ENCODE data around the gene TRPM8. TPM values are rescaled to one million over a fixed set of nuclear protein-coding genes. Genes with fewer than 3 reads are reported as not detected.

TRPM8 gene
- total RNA-seq, 2 donors from 2014 or later, result not detected

DNA sequence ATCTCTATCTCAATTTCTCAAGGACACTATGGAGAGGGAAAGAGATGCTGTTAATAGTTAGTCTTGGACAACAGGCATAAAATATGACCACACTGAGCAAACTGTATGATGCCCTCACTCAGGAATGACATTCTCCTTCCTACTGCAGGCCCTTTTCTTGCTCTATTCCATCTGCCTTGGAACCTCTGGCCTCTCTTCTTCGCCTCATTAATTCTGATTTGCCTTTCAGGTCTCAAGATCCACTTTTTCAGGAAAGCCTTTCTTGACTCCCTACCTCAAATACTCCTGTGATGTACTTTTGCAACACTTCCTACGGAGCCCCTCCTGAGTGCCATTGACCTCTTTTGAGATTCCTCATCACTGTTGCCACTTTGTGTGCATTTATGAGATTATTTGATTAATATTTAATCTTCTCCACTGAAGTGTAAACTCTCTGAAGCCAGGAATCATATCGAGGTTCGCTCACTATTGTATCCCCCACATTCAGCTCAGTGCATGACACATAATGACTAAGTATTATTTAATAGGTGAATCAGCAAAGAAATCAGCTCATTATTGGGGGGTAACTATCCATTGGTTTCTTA lies 112.1 kb downstream of the TRPM8 start:
- H3K27ac Mint-ChIP-seq, result no peak overlapping the region
- TF ChIP-seq CTCF (conservative IDR thresholded peaks at IDR 0.05), result no peak

DNA sequence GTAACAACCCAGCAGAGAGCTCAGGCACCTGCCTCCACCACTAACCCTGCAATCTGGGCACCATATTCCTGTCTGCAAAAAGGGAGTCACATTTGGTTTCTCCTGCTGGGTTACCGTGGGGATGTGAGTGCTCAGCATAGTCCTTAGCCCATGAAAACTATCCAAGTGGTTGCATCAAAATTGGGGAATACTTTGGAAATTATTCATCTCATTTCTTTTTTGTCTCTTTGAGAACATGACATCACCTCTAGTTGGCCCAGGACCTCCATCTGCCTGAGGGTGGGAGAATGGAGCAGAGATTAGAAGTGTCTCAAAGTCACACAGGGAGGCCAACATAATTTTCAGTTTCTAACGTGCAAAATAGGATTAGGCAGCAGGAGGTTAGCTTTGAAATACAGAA lies 114.0 kb downstream of the TRPM8 start:
- Histone ChIP-seq H3K9me3 (ENCODE audit: control insufficient read depth, low read length) (no peaks in the 10 kb centered on the region), H3K9ac (ENCODE audit: extremely low read depth, low read length, poor library complexity, severe bottlenecking) (no peak overlapping the region), H3K36me3 (ENCODE audit: control insufficient read depth, insufficient read depth, low read length) (no peaks in the 10 kb centered on the region), H3K4me1 (ENCODE audit: control insufficient read depth, insufficient read depth, low read length) (no peaks in the 10 kb centered on the region), H3K27ac (ENCODE audit: low read depth, low read length) (no peak overlapping the region), H3K4me3 (ENCODE audit: low read length) (no peak overlapping the region), H3K27me3 (ENCODE audit: control insufficient read depth, insufficient read depth, low read length, poor library complexity, severe bottlenecking) (no peaks in the 10 kb centered on the region)
- TF ChIP-seq CTCF (conservative IDR thresholded peaks at IDR 0.05), result no peak
- Mint-ChIP-seq H3K9me3 (no peaks in the 10 kb centered on the region), H3K27me3 (ENCODE audit: insufficient read depth) (no peaks in the 10 kb centered on the region), H3K36me3 (ENCODE audit: low read depth) (no peaks in the 10 kb centered on the region), H3K4me3 (no peak overlapping the region), H3K4me1 (no peaks in the 10 kb centered on the region), H3K27ac (no peak overlapping the region)
- DNase-seq, result no peak
- 57 to 100% methylated on average over 1 to 2 of the region's 2 CpGs for WGBS, 2 experiments (ENCODE audit: insufficient coverage in 1 of 2, insufficient read length in 1 of 2)

More for the DNA sequence above, 112.1 kb downstream of the TRPM8 start:
- no peaks in the 10 kb centered on the region for H3K9me3 ChIP-seq (ENCODE audit: control insufficient read depth, low read length)
- DNase-seq, result no peak
- WGBS, 2 experiments (ENCODE audit: insufficient coverage in 1 of 2, insufficient read length in 1 of 2), result 98 to 100% methylated on average over 1 to 4 of the region's 4 CpGs
- no peaks in the 10 kb centered on the region for H3K27me3 ChIP-seq (ENCODE audit: control insufficient read depth, insufficient read depth, low read length, poor library complexity, severe bottlenecking)
- H3K9ac ChIP-seq (ENCODE audit: extremely low read depth, low read length, poor library complexity, severe bottlenecking), result no peak overlapping the region
- H3K9me3 Mint-ChIP-seq, result peaks cover 4% of the 10 kb centered on the region
- no peak overlapping the region for H3K4me3 Mint-ChIP-seq
- H3K4me1 ChIP-seq (ENCODE audit: control insufficient read depth, insufficient read depth, low read length), result no peaks in the 10 kb centered on the region
- no peak overlapping the region for H3K4me3 ChIP-seq (ENCODE audit: low read length)
- H3K36me3 ChIP-seq (ENCODE audit: control insufficient read depth, insufficient read depth, low read length), result no peaks in the 10 kb centered on the region
- no peak overlapping the region for H3K27ac ChIP-seq (ENCODE audit: low read depth, low read length)
- H3K27me3 Mint-ChIP-seq (ENCODE audit: insufficient read depth), result no peaks in the 10 kb centered on the region
- no peaks in the 10 kb centered on the region for H3K4me1 Mint-ChIP-seq
- H3K36me3 Mint-ChIP-seq (ENCODE audit: low read depth), result no peaks in the 10 kb centered on the region

GRCh38 chr2:234032279-234032856 lies 115.2 kb downstream of the TRPM8 start:
- Histone ChIP-seq H3K27ac (ENCODE audit: low read depth, low read length) (no peak overlapping the region), H3K4me1 (ENCODE audit: control insufficient read depth, insufficient read depth, low read length) (no peaks in the 10 kb centered on the region), H3K27me3 (ENCODE audit: control insufficient read depth, insufficient read depth, low read length, poor library complexity, severe bottlenecking) (no peaks in the 10 kb centered on the region), H3K9ac (ENCODE audit: extremely low read depth, low read length, poor library complexity, severe bottlenecking) (no peak overlapping the region), H3K4me3 (ENCODE audit: low read length) (no peak overlapping the region), H3K9me3 (ENCODE audit: control insufficient read depth, low read length) (no peaks in the 10 kb centered on the region), H3K36me3 (ENCODE audit: control insufficient read depth, insufficient read depth, low read length) (no peaks in the 10 kb centered on the region)
- TF ChIP-seq CTCF (conservative IDR thresholded peaks at IDR 0.05), result no peak
- 91 to 100% methylated on average over 1 of the region's 1 CpG for WGBS, 2 experiments (ENCODE audit: insufficient coverage in 1 of 2, insufficient read length in 1 of 2)
- Mint-ChIP-seq H3K27ac (no peak overlapping the region), H3K4me1 (no peaks in the 10 kb centered on the region), H3K9me3 (no peaks in the 10 kb centered on the region), H3K4me3 (no peak overlapping the region), H3K27me3 (ENCODE audit: insufficient read depth) (no peaks in the 10 kb centered on the region), H3K36me3 (ENCODE audit: low read depth) (no peaks in the 10 kb centered on the region)
- DNase-seq, result no peak
